Activated naive CD4-positive, alpha-beta T cell (primary cell): ENCODE results near the gene FLYWCH2.

Source experiments
- DNase-seq, 4 experiments: peaks; one replicate each; lab custom pipeline; 2025; lab: John Stamatoyannopoulos, UW

FLYWCH2 gene

GRCh38 chr16:2881783-2882649 lies 999 bp upstream of the FLYWCH2 start:
- DNase-seq, result peak in 1 of 4 experiments; percentile 39

GRCh38 chr16:2883458-2883908 lies 468 bp downstream of the FLYWCH2 start:
- no peak for DNase-seq

- no peak for DNase-seq
Observed at GRCh38 chr16:2884041-2884451, 1.0 kb downstream of the FLYWCH2 start.

GRCh38 chr16:2894231-2894630 lies 11.2 kb downstream of the FLYWCH2 start:
- DNase-seq, result no peak

- DNase-seq, result no peak
Observed at GRCh38 chr16:2895813-2896212, 12.8 kb downstream of the FLYWCH2 start.

GRCh38 chr16:2896480-2897010 lies 13.5 kb downstream of the FLYWCH2 start:
- no peak for DNase-seq

- DNase-seq, result no peak
Observed at GRCh38 chr16:2897110-2897509, 14.1 kb downstream of the FLYWCH2 start.

GRCh38 chr16:2898831-2899563 lies 16.0 kb downstream of the FLYWCH2 start:
- DNase-seq, result no peak

- no peak for DNase-seq
Observed at GRCh38 chr16:2899564-2900072, 16.6 kb downstream of the FLYWCH2 start.

GRCh38 chr16:2900526-2901075 lies 17.6 kb downstream of the FLYWCH2 start:
- DNase-seq, result no peak

GRCh38 chr16:2902337-2903130 lies 19.5 kb downstream of the FLYWCH2 start:
- no peak for DNase-seq

GRCh38 chr16:2904100-2904921 lies 21.3 kb downstream of the FLYWCH2 start:
- peak; percentile 27 to 66 (median 46) for DNase-seq

GRCh38 chr16:2904922-2905240 lies 21.9 kb downstream of the FLYWCH2 start:
- peak in 2 of 4 experiments; percentile 11 to 19 for DNase-seq

- DNase-seq, result peak; percentile 69 to 94 (median 74)
Observed at GRCh38 chr16:2905241-2905987, 22.4 kb downstream of the FLYWCH2 start.

GRCh38 chr16:2905988-2906387 lies 23.0 kb downstream of the FLYWCH2 start:
- DNase-seq, result no peak

GRCh38 chr16:2907084-2907753 lies 24.2 kb downstream of the FLYWCH2 start:
- peak in 1 of 4 experiments; percentile 11 for DNase-seq

GRCh38 chr16:2910441-2910969 lies 27.5 kb downstream of the FLYWCH2 start:
- DNase-seq, result no peak

- peak; percentile 91 to 98 (median 96) for DNase-seq
Observed at GRCh38 chr16:2911638-2912329, 28.8 kb downstream of the FLYWCH2 start, which contains the start of gene FLYWCH1. TSS of gene FLYWCH1 (plus strand) at chr16:2911931. CDS start at chr16:2929686, 17,755 bp downstream.
